Renal pelvis (tissue), 4 donors: ENCODE results near the gene OPHN1. TPM values are rescaled to one million over a fixed set of nuclear protein-coding genes. Genes with fewer than 3 reads are reported as not detected.
A peak's percentile ranks its signal among the peaks of the same experiment; 100 is the strongest.

Experiments
- DNase-seq: peaks from one replicate; pipeline ENCODE4 v3.0.0-alpha.2; 2013
- polyA plus RNA-seq, 3 donors: library from polyadenylated mRNA; unstranded; fragments of 120-200 nt; gene quantifications; one replicate each; pipeline ENCODE4 v1.2.1, GENCODE V29; 2013; ENCODE audit not compliant: insufficient read length in 3 of 3

OPHN1 gene
- polyA plus RNA-seq, 3 donors, result 6.9 to 12.5 (median 8.3) TPM

DNA sequence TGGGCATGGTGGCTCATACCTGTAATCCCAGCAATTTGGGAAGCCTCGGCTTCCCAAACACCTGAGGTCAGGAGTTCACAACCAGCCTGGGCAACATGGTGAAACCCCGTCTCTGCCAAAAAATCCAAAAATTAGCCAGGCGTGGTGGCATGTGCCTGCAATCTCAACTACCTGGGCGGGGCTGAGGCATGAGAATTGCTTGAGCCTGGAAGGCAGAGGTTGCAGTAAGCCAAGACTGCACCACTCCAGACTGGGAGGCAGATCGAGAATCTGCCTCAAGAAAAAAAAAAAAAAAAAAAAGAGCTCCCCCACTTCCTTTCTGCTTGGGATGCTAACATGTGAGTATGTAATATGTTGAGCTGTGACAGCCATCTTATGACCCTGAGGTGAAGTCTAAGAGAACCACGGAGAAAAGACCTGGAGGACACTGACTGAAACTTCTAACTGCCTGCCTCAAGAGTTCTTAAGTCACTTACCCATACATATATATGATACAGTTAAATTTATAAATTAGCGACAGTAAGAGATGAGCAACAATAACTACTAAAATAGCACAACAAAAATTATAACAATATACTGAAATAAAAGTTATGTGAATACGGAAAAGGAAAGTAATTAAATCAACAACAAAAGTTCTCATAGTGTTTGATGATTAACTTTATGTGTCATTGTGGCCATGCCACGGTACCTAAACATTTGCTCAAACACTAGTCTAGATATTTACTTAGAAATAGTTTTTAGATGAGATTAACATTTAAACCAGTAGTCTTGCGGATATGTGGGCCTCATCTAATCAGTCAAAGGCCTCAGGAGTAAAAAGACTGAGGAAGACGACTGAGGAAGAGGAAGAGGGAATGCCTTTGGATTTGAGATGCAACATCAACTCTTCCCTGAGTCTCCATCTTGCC lies 178.3 kb downstream of the OPHN1 start:
- no peak for DNase-seq

DNA sequence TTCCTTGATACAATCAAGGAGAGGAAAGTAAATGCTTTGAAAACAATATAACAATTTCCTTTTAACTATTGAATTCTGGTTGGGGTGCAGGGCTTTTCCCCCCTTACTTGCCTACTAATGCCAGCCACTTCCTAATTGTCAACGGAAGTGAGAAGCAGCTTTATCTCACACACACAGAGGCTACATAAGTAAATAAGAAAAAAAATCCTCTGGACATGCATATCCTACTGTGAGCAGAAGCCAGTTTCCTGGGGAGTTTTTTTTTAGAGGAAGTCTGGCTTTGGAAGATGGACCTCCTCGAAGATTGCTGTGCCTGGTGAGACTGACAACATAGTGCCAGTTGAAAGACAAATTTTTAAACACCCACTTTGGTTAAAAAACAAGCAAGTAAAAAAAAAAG lies 180.6 kb downstream of the OPHN1 start:
- no peak for DNase-seq

DNA sequence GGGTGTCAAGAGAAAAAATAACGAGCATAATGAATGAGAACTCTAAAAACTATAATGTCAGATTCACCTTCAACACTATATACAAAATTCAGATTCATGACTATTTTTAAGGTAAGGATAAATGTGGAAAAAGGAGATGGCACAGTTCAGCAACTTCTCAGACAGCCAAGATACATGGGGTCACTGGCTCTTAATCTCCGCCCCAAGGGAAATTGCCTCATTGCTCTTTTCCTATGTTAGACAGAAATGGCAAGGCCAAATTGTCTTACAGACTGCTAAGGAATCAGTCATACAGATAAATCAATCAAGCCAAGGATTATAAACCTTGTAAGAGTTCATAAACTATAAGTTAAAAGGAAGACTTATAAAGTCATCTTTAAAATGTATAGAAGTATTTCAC lies 183.4 kb downstream of the OPHN1 start:
- no peak for DNase-seq

DNA sequence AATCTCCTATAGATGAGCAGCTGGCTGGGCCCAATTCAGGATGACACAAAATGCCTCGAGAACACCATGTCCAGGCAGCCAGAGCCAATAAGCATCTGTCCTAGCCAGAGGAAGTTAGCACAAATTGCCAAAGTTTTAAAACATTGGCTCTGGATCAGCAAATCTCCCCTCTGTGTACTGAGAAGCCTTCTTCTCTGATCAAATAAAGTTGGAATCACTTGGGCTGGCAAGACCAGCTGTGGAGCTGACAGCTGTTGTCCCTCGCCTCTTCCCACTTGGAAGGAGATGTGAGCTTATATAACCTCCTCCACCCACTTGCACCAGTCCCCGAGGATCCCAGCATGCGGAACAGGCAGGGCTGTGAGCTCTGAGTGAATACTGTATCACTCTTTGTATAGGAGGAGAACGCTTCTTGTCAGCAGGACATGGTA lies 183.9 kb downstream of the OPHN1 start:
- DNase-seq, result no peak

DNA sequence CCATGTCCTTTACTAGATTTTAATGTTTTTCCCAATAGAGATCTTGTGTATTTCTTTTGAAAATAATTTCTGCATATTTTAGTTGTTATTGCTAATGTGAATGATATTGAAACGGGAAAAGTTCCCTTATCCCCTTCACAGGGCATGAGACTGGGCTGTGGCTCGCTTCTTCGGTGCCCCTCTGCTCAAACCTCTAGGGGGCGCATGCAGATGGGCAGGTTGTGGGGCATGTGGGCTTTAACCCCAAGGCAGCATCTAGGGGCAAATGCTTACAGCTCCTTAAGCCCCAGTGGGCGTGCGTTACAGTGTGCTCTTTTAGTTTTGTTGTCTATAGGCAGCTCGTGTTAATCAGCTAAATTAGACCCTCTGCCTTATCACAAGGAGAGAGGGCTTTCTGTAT lies 194.7 kb downstream of the OPHN1 start:
- DNase-seq, result no peak

DNA sequence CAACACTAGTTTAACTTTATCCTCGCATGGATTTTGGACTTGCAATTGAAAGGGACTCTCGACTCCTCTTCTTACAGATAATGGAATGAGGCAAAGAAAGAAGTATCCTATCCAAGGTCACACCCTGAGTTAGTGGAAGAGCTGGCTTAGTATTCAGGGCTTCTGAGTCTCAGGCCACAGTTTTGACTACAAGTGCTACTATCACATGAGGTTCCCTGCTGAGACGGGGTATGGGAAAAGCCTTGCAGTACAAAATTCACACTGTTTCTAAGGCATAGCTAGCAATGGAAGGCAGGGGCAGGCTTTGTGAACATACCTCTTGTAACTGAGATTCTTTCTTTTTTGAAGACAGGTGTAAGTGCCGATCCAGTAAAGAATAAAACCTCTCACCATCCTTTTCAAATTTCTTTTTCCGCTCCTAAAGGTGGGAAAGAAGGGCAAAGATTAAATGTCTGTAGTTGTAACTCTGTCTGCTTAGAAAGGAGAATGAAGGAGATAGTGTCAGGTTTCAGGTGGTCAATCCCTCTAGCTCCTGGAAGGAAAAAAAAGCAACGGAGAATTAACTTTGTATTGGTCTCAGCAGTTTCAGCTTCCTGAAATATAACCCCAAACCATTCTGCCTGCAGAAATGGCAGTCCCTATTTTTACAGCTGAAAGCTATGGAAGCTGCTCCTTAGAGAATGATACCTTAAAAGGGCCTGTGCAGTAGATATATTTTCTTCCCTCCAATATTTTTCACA lies 199.0 kb downstream of the OPHN1 start:
- DNase-seq, result peak; percentile 16

DNA sequence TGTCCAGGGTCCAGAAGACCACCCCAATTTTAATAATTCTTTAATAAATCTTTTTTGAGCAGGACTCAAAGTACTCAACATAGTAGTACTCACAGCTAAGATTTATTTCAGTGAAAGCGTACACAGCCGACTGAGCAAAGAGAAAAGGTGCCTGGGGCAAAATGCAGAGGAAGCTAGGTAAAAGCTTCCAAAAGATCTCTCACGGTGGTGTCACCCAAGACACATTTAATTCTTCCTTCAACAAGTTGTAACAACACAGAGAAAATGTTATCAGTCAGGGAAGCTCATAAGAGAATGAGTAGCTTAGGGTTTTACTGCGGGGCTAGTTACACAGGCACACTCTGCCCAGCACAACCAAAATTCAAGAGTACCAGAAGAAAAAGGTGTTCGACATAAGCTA lies 201.1 kb downstream of the OPHN1 start:
- DNase-seq, result no peak

DNA sequence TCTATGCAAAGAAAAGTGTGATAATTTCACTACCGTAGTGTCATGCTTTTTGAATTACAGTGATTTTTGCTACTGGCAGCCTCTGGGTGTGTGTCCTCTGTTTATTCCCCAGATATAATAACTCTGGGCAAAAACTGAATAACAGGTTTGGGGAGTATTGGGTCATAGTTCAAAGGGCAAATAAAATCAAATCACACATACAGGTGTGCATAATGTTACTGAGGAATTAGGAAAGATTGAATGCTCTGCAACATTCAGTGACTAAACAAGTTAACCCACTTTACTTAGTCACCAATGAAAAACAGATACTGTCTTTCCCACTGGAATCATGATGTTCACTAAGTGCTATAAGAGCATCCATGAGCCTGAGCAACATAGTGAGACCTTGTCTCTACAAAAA lies 224.3 kb downstream of the OPHN1 start:
- no peak for DNase-seq

GRCh38 chrX:68204521-68205038 lies 228.7 kb downstream of the OPHN1 start:
- DNase-seq, result no peak

DNA sequence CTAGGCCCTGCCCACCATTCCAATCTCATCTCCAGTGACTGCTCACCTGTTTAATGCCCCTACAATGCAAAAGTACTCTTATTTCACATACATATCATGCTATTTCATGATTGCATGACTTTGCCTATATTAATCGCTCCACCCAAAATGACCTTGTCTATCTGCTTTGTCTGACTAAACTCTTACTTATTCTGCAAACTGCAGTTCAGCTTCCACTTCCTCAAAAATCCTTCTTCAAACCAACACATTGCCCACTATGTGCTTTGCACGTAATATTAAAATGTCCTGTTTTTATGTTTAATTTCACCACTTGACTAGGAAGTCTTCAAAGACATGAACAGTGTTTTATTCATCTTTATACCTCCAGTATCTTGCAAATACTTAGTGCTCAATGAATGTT lies 229.6 kb downstream of the OPHN1 start:
- no peak for DNase-seq

DNA sequence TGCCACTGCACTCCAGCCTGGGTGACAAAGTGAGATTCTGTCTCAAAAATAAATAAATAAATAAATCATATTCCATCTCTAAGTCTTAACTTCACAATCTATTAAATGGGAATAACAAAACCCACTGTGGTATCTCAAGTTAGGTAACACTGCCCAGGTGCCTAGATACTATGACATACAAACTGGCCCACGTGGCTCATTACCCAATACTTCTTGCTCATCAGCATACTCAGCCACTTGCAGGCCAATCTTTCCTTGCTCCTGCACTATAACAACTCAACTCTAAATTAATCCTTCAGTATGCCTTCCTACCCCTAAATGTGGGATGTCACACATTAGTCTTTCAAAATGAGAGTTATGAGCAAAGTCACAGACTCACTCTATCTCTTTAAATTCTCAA lies 230.1 kb downstream of the OPHN1 start:
- no peak for DNase-seq

- no peak for DNase-seq
Observed at GRCh38 chrX:68199062-68199848, 234.0 kb downstream of the OPHN1 start.

DNA sequence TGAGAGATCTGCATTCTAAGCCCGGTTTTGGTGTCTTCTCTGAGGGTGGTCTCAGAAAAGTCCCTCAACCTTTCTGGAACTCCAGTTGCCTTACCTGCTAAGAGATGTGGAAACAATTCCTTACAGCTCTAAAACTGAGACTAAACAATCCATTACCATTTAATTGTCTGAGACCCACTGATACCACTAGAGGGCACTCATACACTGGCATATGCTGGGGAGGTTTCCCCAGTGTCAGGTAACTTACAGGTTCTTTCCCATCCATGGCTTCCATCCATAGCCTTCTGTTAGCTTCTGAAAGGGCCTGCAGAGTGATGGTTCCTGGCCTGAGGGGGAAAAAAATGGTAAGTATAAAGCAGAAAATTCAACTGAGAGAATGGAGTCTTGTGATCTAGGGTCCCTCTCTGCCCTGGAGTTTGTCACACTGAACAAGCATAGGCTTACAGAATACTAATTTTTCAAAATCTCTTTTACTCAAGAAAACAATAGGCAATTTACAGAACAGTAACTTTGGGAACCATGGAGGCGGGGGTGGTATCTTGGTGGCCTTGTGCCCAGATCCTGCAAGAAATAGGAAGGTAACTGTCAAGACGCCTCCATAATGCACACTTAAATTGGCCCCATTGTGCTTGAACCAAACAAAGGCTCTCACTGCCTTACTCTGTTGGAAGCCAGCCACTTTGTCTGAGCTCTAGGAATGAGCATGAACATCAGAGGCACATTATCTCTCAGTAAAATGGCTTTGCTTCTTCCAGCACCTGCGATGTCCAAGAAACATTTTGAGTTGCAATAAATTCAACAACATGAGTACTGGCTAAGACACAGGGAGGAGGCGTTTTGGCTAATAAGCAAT lies 236.1 kb downstream of the OPHN1 start:
- DNase-seq, result peak; percentile 42

GRCh38 chrX:68195561-68195960 lies 237.7 kb downstream of the OPHN1 start:
- no peak for DNase-seq

GRCh38 chrX:68193786-68194185 lies 239.5 kb downstream of the OPHN1 start:
- DNase-seq, result no peak

DNA sequence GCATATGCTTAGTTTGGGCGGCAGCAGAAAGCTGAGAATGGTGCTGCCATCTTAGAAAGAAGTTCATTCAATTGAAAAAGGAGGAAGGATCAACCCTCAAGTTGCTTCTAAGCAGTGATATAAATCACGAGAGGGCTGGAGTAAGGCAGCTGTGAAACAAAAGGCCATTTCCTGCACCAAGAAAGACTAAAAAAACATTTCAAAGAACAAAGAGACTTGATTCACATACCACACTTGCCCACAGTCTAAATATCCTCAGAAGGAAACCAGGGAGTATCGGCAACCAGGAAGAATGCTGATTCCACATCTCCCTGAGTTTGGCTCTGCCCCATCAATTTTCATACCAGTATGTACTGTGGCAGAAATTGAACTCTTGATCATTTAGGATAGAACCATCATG lies 240.1 kb downstream of the OPHN1 start:
- DNase-seq, result no peak

GRCh38 chrX:68190799-68191198 lies 242.5 kb downstream of the OPHN1 start:
- DNase-seq, result no peak

DNA sequence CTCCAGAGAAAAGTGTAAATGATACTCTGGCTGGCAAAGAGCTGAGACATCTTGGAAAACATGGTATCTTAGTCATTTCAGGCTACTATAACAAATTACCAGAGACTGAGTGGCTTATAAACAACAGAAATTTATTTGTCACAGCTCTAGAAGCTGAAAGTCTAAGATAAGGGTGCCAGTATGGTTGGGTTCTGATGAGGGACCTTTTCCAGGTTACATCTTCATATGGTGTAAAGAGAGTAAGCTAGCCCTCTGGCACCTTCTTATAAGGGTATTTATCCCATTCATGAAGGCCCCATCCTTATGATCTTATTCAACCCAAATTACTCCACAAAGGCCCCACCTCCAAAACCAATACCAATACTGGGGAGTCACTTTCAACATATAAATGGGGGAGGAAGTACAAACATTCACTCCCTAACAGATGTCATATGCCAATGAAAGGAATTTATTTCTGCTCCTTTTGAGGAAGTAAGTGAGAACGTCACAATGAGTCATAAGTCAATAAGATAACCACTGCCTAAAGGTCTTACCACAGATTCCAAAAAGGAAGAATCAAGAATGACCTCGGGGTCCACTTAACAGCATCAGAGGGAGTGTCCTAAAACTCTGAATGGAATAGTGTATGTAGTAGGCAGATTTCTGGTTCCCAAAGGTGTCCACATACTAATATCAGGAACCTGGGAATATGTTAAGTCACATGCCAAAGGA lies 246.6 kb downstream of the OPHN1 start:
- DNase-seq, result no peak

DNA sequence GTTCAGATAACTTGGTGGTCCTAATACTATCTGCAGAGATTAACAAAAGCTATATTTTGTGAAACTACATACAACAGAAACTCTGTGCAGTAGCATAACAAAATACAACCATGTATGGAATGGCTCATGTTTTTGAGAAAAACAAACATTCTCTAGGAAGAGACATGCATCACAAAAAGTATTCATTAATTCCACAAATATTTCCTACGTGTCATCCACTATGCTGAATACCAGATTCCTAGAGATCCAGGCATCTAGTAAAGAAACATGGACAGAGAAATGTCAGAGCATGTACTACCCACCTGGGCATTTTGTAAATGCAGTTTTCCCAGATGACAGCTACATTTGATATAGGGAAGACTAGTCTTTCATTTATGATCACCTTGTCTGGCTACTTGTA lies 248.1 kb downstream of the OPHN1 start:
- DNase-seq, result no peak

DNA sequence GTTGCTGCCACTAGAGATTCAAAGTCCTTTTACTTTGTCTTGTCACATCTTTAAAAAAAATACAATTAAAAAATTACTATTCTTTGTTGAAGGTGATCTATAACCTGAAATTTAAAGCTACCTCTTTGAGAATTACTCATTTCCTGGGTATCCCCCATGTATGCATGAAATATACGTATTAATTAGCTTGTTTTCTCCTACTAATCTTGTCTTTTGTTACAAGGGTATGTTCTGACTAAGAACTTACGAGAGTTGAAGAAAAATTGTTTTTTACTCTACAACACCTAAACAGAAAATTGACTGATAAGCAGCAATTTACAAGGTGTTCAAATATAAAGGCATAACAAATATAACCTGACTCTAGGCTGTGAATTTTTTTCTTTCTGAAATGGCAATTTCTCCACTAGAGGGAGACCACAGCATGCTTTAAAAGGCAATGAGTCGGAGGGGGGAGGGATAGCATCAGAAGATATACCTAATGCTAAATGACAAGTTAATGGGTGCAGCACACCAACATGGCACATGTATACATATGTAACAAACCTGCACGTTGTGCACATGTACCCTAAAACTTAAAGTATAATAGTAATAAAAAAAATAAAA lies 249.6 kb downstream of the OPHN1 start:
- peak; percentile 21 for DNase-seq
